ENCODE results near the gene ADA.
A peak's percentile ranks its signal among the peaks of the same experiment; 100 is the strongest.

The ADA gene

GRCh38 chr20:44609006-44609515 is 42.4 kb downstream of the ADA start:
- TF ChIP-seq CTCF (IDR thresholded peaks at IDR 0.05; ENCODE audit: low read depth, low read length): no peak
- DNase-seq (ENCODE audit: low read depth, low spot score): no peak
- in situ Hi-C loops (cut with HindIII; ENCODE audit: low sequenced_read_pairs): no loop called here
- H3K4me3 ChIP-seq (ENCODE audit: low read depth, low read length): no peak overlapping the region

- in situ Hi-C loops (cut with HindIII; ENCODE audit: low sequenced_read_pairs): no loop called here
Observed at GRCh38 chr20:44606725-44607441, 44.6 kb downstream of the ADA start.

GRCh38 chr20:44603327-44603726 is 48.2 kb downstream of the ADA start:
- no peak overlapping the region for H3K4me3 ChIP-seq (ENCODE audit: low read depth, low read length)
- TF ChIP-seq CTCF (IDR thresholded peaks at IDR 0.05; ENCODE audit: low read depth, low read length): no peak
- DNase-seq (ENCODE audit: low read depth, low spot score): no peak
- in situ Hi-C loops (cut with HindIII; ENCODE audit: low sequenced_read_pairs): no loop called here

More at GRCh38 chr20:44606725-44607441, 44.6 kb downstream of the ADA start:
- no peak overlapping the region for H3K4me3 ChIP-seq (ENCODE audit: low read depth, low read length)
- no peak for DNase-seq (ENCODE audit: low read depth, low spot score)
- TF ChIP-seq CTCF (IDR thresholded peaks at IDR 0.05; ENCODE audit: low read depth, low read length): no peak

- in situ Hi-C loops (cut with HindIII; ENCODE audit: low sequenced_read_pairs): no loop called here
- no peak overlapping the region for H3K4me3 ChIP-seq (ENCODE audit: low read depth, low read length)
- TF ChIP-seq CTCF (IDR thresholded peaks at IDR 0.05; ENCODE audit: low read depth, low read length): no peak
- DNase-seq (ENCODE audit: low read depth, low spot score): peak; percentile 93
Observed at GRCh38 chr20:44601801-44602204, 49.7 kb downstream of the ADA start.

GRCh38 chr20:44601236-44601671 is 50.2 kb downstream of the ADA start:
- in situ Hi-C loops (cut with HindIII; ENCODE audit: low sequenced_read_pairs): no loop called here
- no peak for DNase-seq (ENCODE audit: low read depth, low spot score)
- H3K4me3 ChIP-seq (ENCODE audit: low read depth, low read length): no peak overlapping the region
- TF ChIP-seq CTCF (IDR thresholded peaks at IDR 0.05; ENCODE audit: low read depth, low read length): no peak

- no peak for TF ChIP-seq CTCF (IDR thresholded peaks at IDR 0.05; ENCODE audit: low read depth, low read length)
- in situ Hi-C loops (cut with HindIII; ENCODE audit: low sequenced_read_pairs): no loop called here
Observed at GRCh38 chr20:44600758-44601201, 50.7 kb downstream of the ADA start.

More at GRCh38 chr20:44600758-44601201, 50.7 kb downstream of the ADA start:
- peak; percentile 28 for DNase-seq (ENCODE audit: low read depth, low spot score)
- H3K4me3 ChIP-seq (ENCODE audit: low read depth, low read length): no peak overlapping the region

Measured in astrocyte of the spinal cord (primary cell).